DOHH2 (cell line): ENCODE data around the gene RRP1.

ENCODE experiments used
- H3F3A ChIP-seq: fragments of 200-600 bp; sonication (generic), shearing (Covaris generic); 2 replicates; pipeline ENCODE4 v1.6.0; 2016; ENCODE audit warnings: antibody characterized with exemption, mild to moderate bottlenecking; ENCODE audit not compliant: control insufficient read depth, insufficient read depth
- H3K27ac ChIP-seq: fragments of 200-600 bp; sonication (generic); 2 replicates; pipeline ENCODE4 v1.5.1; 2014; ENCODE audit warnings: low read depth, mild to moderate bottlenecking, low read length, moderate library complexity
- H3K27me3 ChIP-seq: fragments of 200-600 bp; sonication (generic); 2 replicates; pipeline ENCODE4 v1.6.1; 2014; ENCODE audit warnings: mild to moderate bottlenecking, low read length, mixed read lengths; ENCODE audit not compliant: control insufficient read depth
- H3K36me3 ChIP-seq: fragments of 200-600 bp; sonication (generic); 2 replicates; pipeline ENCODE4 v1.6.1; 2014; ENCODE audit warnings: mild to moderate bottlenecking, low read length, moderate library complexity, mixed read lengths; ENCODE audit not compliant: control insufficient read depth
- H3K4me1 ChIP-seq: fragments of 200-600 bp; sonication (generic); 2 replicates; pipeline ENCODE4 v1.6.1; 2014; ENCODE audit warnings: mild to moderate bottlenecking, low read length, mixed read lengths; ENCODE audit not compliant: control insufficient read depth
- H3K4me2 ChIP-seq: fragments of 200-600 bp; sonication (generic); 2 replicates; pipeline ENCODE4 v1.6.0; 2014; ENCODE audit warnings: mild to moderate bottlenecking, low read length, moderate library complexity
- H3K4me3 ChIP-seq: fragments of 200-600 bp; sonication (generic); 2 replicates; pipeline ENCODE4 v1.5.1; 2014; ENCODE audit warnings: mild to moderate bottlenecking, low read length, mixed read lengths
- H3K79me2 ChIP-seq: fragments of 200-600 bp; sonication (generic); 2 replicates; pipeline ENCODE4 v1.6.1; 2014; ENCODE audit warnings: mild to moderate bottlenecking, low read length, mixed read lengths; ENCODE audit not compliant: control insufficient read depth
- H3K9me2 ChIP-seq: fragments of 200-600 bp; sonication (generic); replicated peaks from 2 replicates; pipeline ENCODE4 v1.6.1; 2014; ENCODE audit warnings: mild to moderate bottlenecking, low read length, mixed read lengths; ENCODE audit not compliant: control insufficient read depth
- H3K9me3 ChIP-seq: fragments of 200-600 bp; sonication (generic); 2 replicates; pipeline ENCODE4 v1.6.1; 2014; ENCODE audit warnings: antibody characterized with exemption, low read length, mixed read lengths; ENCODE audit not compliant: control insufficient read depth, insufficient read depth
- H4K20me1 ChIP-seq: fragments of 200-600 bp; sonication (generic); 2 replicates; pipeline ENCODE4 v1.6.0; 2014; ENCODE audit warnings: low read depth, mild to moderate bottlenecking, antibody characterized with exemption, low read length, moderate library complexity; ENCODE audit not compliant: control insufficient read depth, insufficient read depth
- CTCF ChIP-seq: fragments of 200-600 bp; sonication (generic); IDR thresholded peaks from one replicate; pipeline ENCODE4 v1.5.1; 2014; ENCODE audit warnings: antibody characterized with exemption, mild to moderate bottlenecking, low read depth, low read length; ENCODE audit not compliant: poor library complexity, severe bottlenecking
- EZH2phosphoT487 ChIP-seq: fragments of 200-600 bp; sonication (generic); IDR thresholded peaks from 2 replicates; pipeline ENCODE4 v1.6.1; 2017; ENCODE audit warnings: borderline replicate concordance, mild to moderate bottlenecking, antibody characterized with exemption, low read length, moderate library complexity, mixed read lengths

The RRP1 gene

GRCh38 chr21:43769325-43769958 is 19.9 kb upstream of the RRP1 start:
- no peaks in the 10 kb centered on the region for H3K27me3 ChIP-seq
- no peak overlapping the region for H3K4me3 ChIP-seq
- no peak for TF ChIP-seq CTCF
- TF ChIP-seq EZH2phosphoT487 = no peak
- no peaks in the 10 kb centered on the region for H3K9me3 ChIP-seq
- H3K9me2 ChIP-seq = no peaks in the 10 kb centered on the region
- H4K20me1 ChIP-seq = no peaks in the 10 kb centered on the region
- H3K36me3 ChIP-seq = peaks cover 16% of the 10 kb centered on the region
- H3F3A ChIP-seq = no peaks in the 10 kb centered on the region
- H3K4me2 ChIP-seq = no peak overlapping the region
- peaks cover 5% of the 10 kb centered on the region for H3K4me1 ChIP-seq
- peaks cover under 1% of the 10 kb centered on the region for H3K79me2 ChIP-seq
- no peak overlapping the region for H3K27ac ChIP-seq

GRCh38 chr21:43770066-43770655 is 19.2 kb upstream of the RRP1 start:
- H3K27ac ChIP-seq = no peak overlapping the region

GRCh38 chr21:43771199-43771675 is 18.1 kb upstream of the RRP1 start:
- Histone ChIP-seq H3K4me3 (no peak overlapping the region), H3K9me3 (no peaks in the 10 kb centered on the region), H3K27ac (no peak overlapping the region), H3K79me2 (peaks cover 15% of the 10 kb centered on the region), H3K27me3 (no peaks in the 10 kb centered on the region), H3K36me3 (peaks cover 19% of the 10 kb centered on the region), H3K4me2 (no peak overlapping the region), H3K4me1 (peaks cover 14% of the 10 kb centered on the region), H3K9me2 (no peaks in the 10 kb centered on the region), H3F3A (no peaks in the 10 kb centered on the region), H4K20me1 (0 out of 2 replicates have a peak, but pooled peaks cover 4% of the 10 kb centered on the region)
- TF ChIP-seq CTCF (no peak), EZH2phosphoT487 (no peak)

More at GRCh38 chr21:43770066-43770655, 19.2 kb upstream of the RRP1 start:
- Histone ChIP-seq H4K20me1 (0 out of 2 replicates have a peak, but pooled peaks cover 2% of the 10 kb centered on the region), H3K4me1 (peaks cover 11% of the 10 kb centered on the region), H3K9me2 (no peaks in the 10 kb centered on the region), H3F3A (no peaks in the 10 kb centered on the region), H3K4me3 (no peak overlapping the region), H3K79me2 (peaks cover 5% of the 10 kb centered on the region), H3K27me3 (no peaks in the 10 kb centered on the region), H3K9me3 (no peaks in the 10 kb centered on the region), H3K4me2 (no peak overlapping the region), H3K36me3 (peaks cover 19% of the 10 kb centered on the region)
- TF ChIP-seq EZH2phosphoT487 (no peak), CTCF (no peak)
